Stomach (tissue), 4 donors: ENCODE measurements around the gene ACVR1.

Source experiments
- CTCF ChIP-seq, 7 experiments: fragments of 450-650 bp in 4 of 7; fragments of 200-600 bp in 3 of 7; sonication (generic) in 3 of 7; IDR thresholded peaks; one replicate each; pipeline ENCODE4 v1.5.1; 2016 to 2019; ENCODE audit warnings: antibody characterized with exemption in 7 of 7, control low read depth in 2 of 7, mild to moderate bottlenecking in 1 of 7
- POLR2AphosphoS5 ChIP-seq, 3 donors: sonication (generic); formaldehyde crosslinking; IDR thresholded peaks; one replicate each; pipeline ENCODE4 v1.6.1; 2016; ENCODE audit warnings: antibody characterized with exemption in 3 of 3

GRCh38 chr2:157838442-157839161 is 37.5 kb downstream of the ACVR1 start:
- TF ChIP-seq CTCF (IDR thresholded peaks at IDR 0.05) (no peak), POLR2AphosphoS5 (IDR thresholded peaks at IDR 0.05) (peak in 2 of 3 donors; percentile 61 to 66)
